Fibroblast of the aortic adventitia (primary cell): Measurements from ENCODE around the gene TNFAIP2. TPM values are rescaled to one million over a fixed set of nuclear protein-coding genes. Genes with fewer than 3 reads are reported as not detected.
"Not testable (repeated sequence)": the region's sequence is repeated elsewhere in the genome, so short reads cannot be mapped to it uniquely, and the experiment has no call there.

Experiments used
- DNase-seq: peaks from one replicate; pipeline ENCODE4 v3.0.0-alpha.2; 2010; ENCODE audit warnings: low read depth
- H3K4me3 ChIP-seq: 2 replicates; pipeline ENCODE4 v1.5.1; 2011; ENCODE audit warnings: low read depth, mild to moderate bottlenecking, control low read depth, low read length, moderate library complexity
- total RNA-seq: library from RNA; depleted of rRNA; stranded (reverse); fragments of >200 nt; gene quantifications from 2 replicates; pipeline ENCODE4 v1.2.3, GENCODE V29; 2012; ENCODE audit warnings: low replicate concordance
- TF ChIP-seq, protein P1 (sequence below): IDR thresholded peaks from 2 replicates; pipeline ENCODE4 v1.5.1; 2011; ENCODE audit warnings: mild to moderate bottlenecking, low read length, control low read depth, inconsistent platforms; ENCODE audit not compliant: insufficient read depth

The TNFAIP2 gene
- total RNA-seq, 1 donor = 44.5 TPM

DNA sequence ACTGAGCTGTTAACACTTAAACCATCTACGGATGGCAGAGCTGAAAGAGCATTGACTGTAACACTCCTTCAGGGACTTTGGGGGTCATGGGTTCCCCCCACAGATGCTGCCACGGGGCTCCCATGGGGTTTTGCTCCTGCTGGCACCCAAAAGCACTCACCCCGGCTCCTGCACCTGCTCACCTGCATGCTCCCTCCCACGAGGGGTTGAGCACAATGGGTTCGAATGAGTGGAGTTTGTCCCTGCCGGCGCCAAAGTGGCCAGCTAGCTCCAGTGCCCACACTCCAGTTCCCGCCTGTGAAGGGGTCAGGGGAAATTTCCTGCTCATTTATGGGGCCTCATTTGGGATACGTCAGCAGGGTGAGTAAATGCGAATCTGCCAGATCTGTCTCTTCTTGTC, 40.7 kb downstream of the TNFAIP2 start:
- TF ChIP-seq, protein P1, sequence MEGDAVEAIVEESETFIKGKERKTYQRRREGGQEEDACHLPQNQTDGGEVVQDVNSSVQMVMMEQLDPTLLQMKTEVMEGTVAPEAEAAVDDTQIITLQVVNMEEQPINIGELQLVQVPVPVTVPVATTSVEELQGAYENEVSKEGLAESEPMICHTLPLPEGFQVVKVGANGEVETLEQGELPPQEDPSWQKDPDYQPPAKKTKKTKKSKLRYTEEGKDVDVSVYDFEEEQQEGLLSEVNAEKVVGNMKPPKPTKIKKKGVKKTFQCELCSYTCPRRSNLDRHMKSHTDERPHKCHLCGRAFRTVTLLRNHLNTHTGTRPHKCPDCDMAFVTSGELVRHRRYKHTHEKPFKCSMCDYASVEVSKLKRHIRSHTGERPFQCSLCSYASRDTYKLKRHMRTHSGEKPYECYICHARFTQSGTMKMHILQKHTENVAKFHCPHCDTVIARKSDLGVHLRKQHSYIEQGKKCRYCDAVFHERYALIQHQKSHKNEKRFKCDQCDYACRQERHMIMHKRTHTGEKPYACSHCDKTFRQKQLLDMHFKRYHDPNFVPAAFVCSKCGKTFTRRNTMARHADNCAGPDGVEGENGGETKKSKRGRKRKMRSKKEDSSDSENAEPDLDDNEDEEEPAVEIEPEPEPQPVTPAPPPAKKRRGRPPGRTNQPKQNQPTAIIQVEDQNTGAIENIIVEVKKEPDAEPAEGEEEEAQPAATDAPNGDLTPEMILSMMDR = no peak
- DNase-seq = no peak
- no peak overlapping the region for H3K4me3 ChIP-seq

DNA sequence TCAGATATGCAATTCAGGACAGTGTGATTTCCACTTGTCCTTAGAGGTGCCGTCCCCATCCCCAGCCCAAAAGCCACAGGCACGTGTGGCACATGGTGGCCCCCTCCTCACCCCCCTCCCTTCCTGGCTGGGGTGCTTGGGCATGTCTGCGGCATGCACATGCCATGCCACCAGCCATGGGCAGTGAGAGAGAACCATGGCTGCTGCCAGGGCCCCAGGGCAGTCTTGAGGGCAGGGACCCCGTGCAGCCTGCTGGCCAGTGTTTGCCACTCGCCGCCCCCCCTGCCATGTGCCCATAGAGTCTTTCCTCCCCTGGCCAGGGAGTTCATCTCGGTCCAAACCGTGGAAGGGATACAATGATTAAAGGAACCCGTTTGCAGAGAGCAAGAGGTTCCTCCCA, 41.5 kb downstream of the TNFAIP2 start:
- H3K4me3 ChIP-seq = no peak overlapping the region
- no peak for DNase-seq
- TF ChIP-seq, protein P1 = no peak

DNA sequence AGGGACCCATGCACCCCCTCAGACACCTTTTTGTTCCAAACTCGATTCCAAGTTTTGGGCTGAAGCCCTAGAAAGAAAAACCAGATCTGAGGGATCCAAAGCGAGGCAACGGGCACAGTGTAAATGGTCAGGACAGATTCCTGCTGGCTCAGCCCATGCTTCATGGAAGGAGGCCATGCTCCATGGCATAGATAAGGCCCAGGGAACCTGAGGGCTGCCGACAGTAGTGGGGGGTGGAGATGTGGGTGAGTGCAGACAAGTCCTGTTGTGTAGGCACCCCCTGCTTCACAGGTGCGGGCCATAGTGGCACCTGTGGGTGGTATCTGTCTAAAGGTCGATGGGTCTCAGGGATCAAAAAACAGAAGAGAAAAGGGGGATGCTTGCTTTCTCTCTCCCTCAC, 42.1 kb downstream of the TNFAIP2 start:
- no peak for DNase-seq
- TF ChIP-seq, protein P1 = no peak
- no peak overlapping the region for H3K4me3 ChIP-seq

DNA sequence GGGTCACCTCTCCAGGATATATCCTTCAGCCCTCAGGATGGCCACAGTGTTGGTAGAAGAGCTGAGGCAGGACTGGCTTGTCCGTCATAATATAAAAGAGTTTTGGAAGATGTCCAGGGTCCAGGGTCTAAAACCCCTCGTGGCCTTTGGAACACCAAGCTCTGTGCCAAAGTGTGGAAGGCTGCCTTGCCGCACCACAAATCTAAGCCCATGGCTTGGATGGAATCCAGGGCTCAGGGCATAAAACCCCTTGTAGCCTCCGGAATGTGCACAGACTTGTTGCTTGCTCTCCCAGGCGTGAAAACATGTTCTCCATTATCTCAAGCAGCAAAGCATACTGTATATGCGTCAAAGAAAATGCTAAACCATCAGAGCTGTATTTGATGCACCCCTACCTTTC, 46.7 kb downstream of the TNFAIP2 start:
- H3K4me3 ChIP-seq = no peak overlapping the region

DNA sequence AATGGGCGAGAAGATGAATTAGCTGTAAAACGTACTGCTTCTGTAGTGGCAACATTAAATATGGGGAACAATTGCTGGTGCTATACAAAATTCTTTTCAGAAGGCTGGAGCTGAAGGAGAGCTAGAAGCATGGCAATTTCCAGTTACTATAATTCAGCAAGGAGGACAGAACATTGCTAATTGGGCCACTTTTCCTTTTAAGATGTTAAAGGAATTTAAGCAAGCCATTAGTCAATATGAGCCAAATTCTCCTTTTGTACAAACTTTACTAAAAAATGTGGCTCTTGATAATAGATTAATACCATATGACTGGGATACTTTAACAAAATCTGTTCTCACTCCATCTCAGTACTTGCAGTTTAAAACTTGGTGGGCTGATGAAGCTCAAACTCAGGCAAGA, 47.9 kb downstream of the TNFAIP2 start:
- H3K4me3 ChIP-seq = not testable (repeated sequence)
- peak; percentile 22 for DNase-seq

More for the DNA sequence above, 46.7 kb downstream of the TNFAIP2 start:
- DNase-seq = no peak
- TF ChIP-seq, protein P1 = no peak

DNA sequence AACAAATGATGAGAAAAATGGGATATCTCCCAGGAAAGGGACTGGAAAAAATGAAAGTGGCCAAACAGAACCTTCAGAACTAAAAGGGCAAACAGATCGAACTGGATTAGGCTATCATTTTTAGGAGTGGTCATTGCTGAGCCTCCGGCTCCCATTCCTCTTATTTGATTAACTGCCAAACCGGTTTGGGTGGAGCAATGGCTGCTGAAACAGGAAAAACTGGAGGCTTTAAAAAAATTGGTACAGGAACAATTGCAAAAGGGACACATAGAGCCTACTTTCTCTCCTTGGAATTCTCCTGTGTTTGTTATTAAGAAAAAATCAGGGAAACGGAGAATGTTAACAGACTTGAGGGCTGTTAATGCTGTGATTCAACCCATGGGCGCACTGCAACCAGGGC, 49.7 kb downstream of the TNFAIP2 start:
- TF ChIP-seq, protein P1 = no peak
- no peak for DNase-seq
- H3K4me3 ChIP-seq = no peak overlapping the region

DNA sequence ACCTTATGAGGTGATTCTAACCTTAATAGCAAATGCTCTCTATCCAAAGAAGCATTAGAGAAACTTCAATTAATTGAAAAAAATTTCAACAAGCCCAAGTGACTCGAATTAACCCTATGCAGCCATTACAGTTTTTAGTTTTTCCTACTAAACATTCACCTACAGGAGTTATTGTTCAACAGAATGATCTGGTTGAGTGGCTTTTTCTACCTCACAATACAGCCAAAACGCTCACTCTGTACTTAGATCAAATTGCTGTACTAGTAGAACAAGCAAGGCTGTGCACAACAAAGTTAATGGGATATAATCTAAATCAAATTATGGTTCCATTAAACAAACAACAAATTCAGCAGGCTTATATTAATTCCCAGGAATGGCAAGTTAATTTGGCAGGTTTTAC, 50.6 kb downstream of the TNFAIP2 start:
- not testable (repeated sequence) for H3K4me3 ChIP-seq, DNase-seq

DNA sequence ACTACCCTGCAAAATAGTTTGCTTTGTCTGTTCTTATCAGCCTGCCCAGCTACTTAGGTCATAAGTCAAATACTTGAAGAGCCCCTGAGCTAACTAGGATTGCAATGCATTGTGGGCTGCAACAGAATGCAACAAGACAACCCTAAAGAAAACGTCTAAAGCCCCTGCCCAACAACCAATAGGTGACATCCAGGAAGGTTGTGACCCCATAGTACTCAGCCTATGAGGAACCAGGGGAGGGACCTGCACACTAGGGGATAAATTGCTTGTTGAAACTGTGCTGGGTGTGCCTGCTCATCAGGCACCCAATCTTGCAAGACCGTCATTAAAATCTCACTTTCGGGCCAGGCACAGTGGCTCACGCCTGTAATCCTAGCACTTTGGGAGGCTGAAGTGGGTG, 52.9 kb downstream of the TNFAIP2 start:
- not testable (repeated sequence) for DNase-seq, H3K4me3 ChIP-seq

DNA sequence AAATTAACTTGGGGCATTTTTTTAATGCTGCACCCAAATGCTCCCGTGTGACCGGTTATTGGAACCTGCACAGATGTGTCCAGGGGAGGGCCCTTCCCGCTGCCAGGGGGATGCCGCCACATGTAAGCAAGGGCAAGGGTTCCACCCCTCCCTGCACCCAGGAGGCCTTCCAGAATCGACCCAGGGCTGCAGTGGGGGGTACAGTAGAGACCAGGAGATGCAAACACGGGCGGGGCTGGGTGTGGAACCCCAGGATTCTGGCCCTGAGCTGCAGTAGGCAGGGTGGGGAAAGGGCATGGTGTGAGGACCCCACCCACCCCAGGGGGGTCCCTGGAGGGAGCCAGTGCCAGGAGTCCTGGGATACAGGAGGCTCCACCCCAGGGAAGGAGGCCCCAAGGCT, 54.1 kb downstream of the TNFAIP2 start:
- no peak overlapping the region for H3K4me3 ChIP-seq
- DNase-seq = no peak
- TF ChIP-seq, protein P1 = no peak
